GM12878 (cell line): ENCODE measurements around the gene ARHGAP40. TPM values are rescaled to one million over a fixed set of nuclear protein-coding genes. Genes with fewer than 3 reads are reported as not detected.

ENCODE experiments used
- ATAC-seq: fragments of 200-7000 bp; cut with Tn5 transposase; 3 replicates; pipeline ENCODE4 v1.9.1; 2020; ENCODE audit warnings: mild to moderate bottlenecking, moderate library complexity
- BruUV-seq: library from RNA; stranded (reverse); fragments of 400-500 nt; replicated peaks from 2 replicates; lab custom pipeline; 2021; lab: Mats Ljungman, UMichigan
- CTCF ChIA-PET: fragments of 300-600 bp; sonication (Branson Sonifier 250); formaldehyde crosslinking; extraction: SDS; loops from one replicate; lab custom pipeline; 2021; ENCODE audit warnings: inconsistent platforms; lab: Yijun Ruan, JAX
- POLR2A ChIA-PET: fragments of 350-600 bp; formaldehyde crosslinking; extraction: SDS; loops from one replicate; lab custom pipeline; 2021; ENCODE audit warnings: inconsistent platforms; lab: Charles Lee
- RAD21 ChIA-PET: fragments of 300-600 bp; sonication (Branson Sonifier 250); formaldehyde crosslinking; loops from one replicate; lab custom pipeline; 2023; ENCODE audit warnings: antibody characterized with exemption; ENCODE audit not compliant: unreplicated experiment; lab: Charles Lee
- SMC1A ChIA-PET: fragments of 300-600 bp; sonication (Branson Sonifier 250); formaldehyde crosslinking; loops from one replicate; lab custom pipeline; 2023; ENCODE audit not compliant: unreplicated experiment, uncharacterized antibody; lab: Charles Lee
- DNase-seq: peaks from one replicate; pipeline ENCODE4 v3.0.0-alpha.2; 2011; ENCODE audit warnings: low read depth, low spot score
- FAIRE-seq: peaks from 3 replicates; lab custom pipeline; 2011; peaks lifted over from hg19 to GRCh38; lab: Jason Lieb, UNC
- H2AFZ ChIP-seq: 2 replicates; pipeline ENCODE4 v1.6.0; 2011; ENCODE audit warnings: low read depth, low read length, control low read depth; ENCODE audit not compliant: control insufficient read depth
- H3K27ac ChIP-seq: 2 replicates; pipeline ENCODE4 v1.5.1; 2011; ENCODE audit warnings: control low read depth; ENCODE audit not compliant: control insufficient read depth, insufficient read depth
- H3K27me3 ChIP-seq, 2 experiments: replicated peaks in 1 of 2; 2 replicates each; pipeline versions ENCODE4 v1.6.0 to v1.6.1; 2011; ENCODE audit warnings: low read length in 1 of 2; ENCODE audit not compliant: control insufficient read depth in 2 of 2, insufficient read depth in 2 of 2
- H3K36me3 ChIP-seq, 2 experiments: 2 replicates each; pipeline ENCODE4 v1.5.1; 2011; ENCODE audit warnings: low read length in 1 of 2; ENCODE audit not compliant: control insufficient read depth in 2 of 2, insufficient read depth in 2 of 2
- H3K4me1 ChIP-seq: 2 replicates; pipeline ENCODE4 v1.6.1; 2011; ENCODE audit warnings: mild to moderate bottlenecking, low read length, moderate library complexity, mixed read lengths; ENCODE audit not compliant: control insufficient read depth, insufficient read depth
- H3K4me2 ChIP-seq: 2 replicates; pipeline ENCODE4 v1.6.0; 2011; ENCODE audit warnings: control low read depth; ENCODE audit not compliant: control insufficient read depth, insufficient read depth
- H3K4me3 ChIP-seq: fragments of 200-600 bp; sonication (generic); 2 replicates; pipeline ENCODE4 v1.5.1; 2016
- H3K79me2 ChIP-seq: 2 replicates; pipeline ENCODE4 v1.6.0; 2011; ENCODE audit warnings: low read length; ENCODE audit not compliant: control insufficient read depth, insufficient read depth
- H3K9ac ChIP-seq: 2 replicates; pipeline ENCODE4 v1.8.0; 2011; ENCODE audit warnings: low read length, control low read depth, mixed read lengths; ENCODE audit not compliant: control insufficient read depth, insufficient read depth
- H3K9me3 ChIP-seq: replicated peaks from 3 replicates; pipeline ENCODE4 v1.5.1; 2011; ENCODE audit warnings: mild to moderate bottlenecking, low read length; ENCODE audit not compliant: control insufficient read depth, insufficient read depth
- H4K20me1 ChIP-seq: 2 replicates; pipeline ENCODE4 v1.6.0; 2011; ENCODE audit not compliant: control insufficient read depth, insufficient read depth
- CTCF ChIP-seq, 3 experiments: IDR thresholded peaks in 2 of 3; conservative IDR thresholded peaks in 1 of 3; 2 replicates each; pipeline ENCODE4 v1.5.1; 2011; ENCODE audit warnings: low read depth in 3 of 3, low read length in 3 of 3, mild to moderate bottlenecking in 3 of 3, control low read depth in 2 of 3, moderate library complexity in 2 of 3, inconsistent platforms in 1 of 3, mixed read lengths in 1 of 3; ENCODE audit not compliant: control insufficient read depth in 2 of 3, insufficient read depth in 1 of 3; ENCODE audit errors: extremely low read depth in 1 of 3
- RAD21 ChIP-seq: IDR thresholded peaks from 2 replicates; pipeline ENCODE4 v1.6.1; 2011; ENCODE audit warnings: mild to moderate bottlenecking, low read depth, low read length, moderate library complexity; ENCODE audit not compliant: insufficient read depth
- SMC3 ChIP-seq: IDR thresholded peaks from 2 replicates; pipeline ENCODE4 v1.6.1; 2011; ENCODE audit warnings: low read length, improper control_type of control experiment, borderline replicate concordance
- SPI1 ChIP-seq: IDR thresholded peaks from 2 replicates; pipeline ENCODE4 v1.6.1; 2011; ENCODE audit warnings: low read depth, mild to moderate bottlenecking, low read length, moderate library complexity, borderline replicate concordance; ENCODE audit not compliant: insufficient read depth
- WGBS: methylation state at CpG from one replicate; pipeline ENCODE4 v1.1.6; 2016; ENCODE audit warnings: low lambda C conversion rate; ENCODE audit not compliant: insufficient replicate concordance, insufficient coverage; ENCODE audit errors: missing lambda C conversion rate; 5-methylcytosine and 5-hydroxymethylcytosine counted together
- in situ Hi-C: fragments of 300-500 bp; cut with MboI; formaldehyde crosslinking; loops from 9 replicates; pipeline ENCODE4 v1.14.3; 2018; ENCODE audit warnings: mixed read lengths
- intact Hi-C: fragments of 100-400 bp; cut with micrococcal nuclease; formaldehyde crosslinking; loops from one replicate; pipeline ENCODE4 v1.14.2; 2022; ENCODE audit not compliant: unreplicated experiment
- polyA plus RNA-seq, 11 experiments: library from polyadenylated mRNA; depleted of rRNA in 4 of 11; unstranded in 6 of 11; stranded (reverse) in 5 of 11; fragments of >200 nt; fragmentation: Nextera tagmentation in 4 of 11; fragmentation: Illumina TruSeq in 1 of 11; extraction: Ambion mirVana in 4 of 11; extraction: Trizol in 1 of 11; gene quantifications; 1 replicate in 1 of 11; 2 replicates in 10 of 11; pipeline versions ENCODE4 v1.2.1 to v1.2.3, GENCODE V29; 2011 to 2016; ENCODE audit warnings: inconsistent platforms in 2 of 11, missing spikeins in 2 of 11, low read depth in 1 of 11
- total RNA-seq, 4 experiments: library from RNA; depleted of rRNA in 3 of 4; stranded (reverse); fragments of >200 nt in 3 of 4; fragmentation: Illumina TruSeq in 1 of 4; extraction: Trizol in 1 of 4; gene quantifications; 2 replicates each; pipeline versions ENCODE4 v1.2.1 to v1.2.3, GENCODE V29; 2013 to 2021

ARHGAP40 gene
- total and polyA plus RNA-seq, 10 of the 15 experiments (the other 5 are each of a cell fraction or from before 2014, with no cell fraction given) = 0.06 to 0.07 TPM; not detected in 8

GRCh38 chr20:38649275-38649891, 47.8 kb downstream of the ARHGAP40 start:
- intact Hi-C loops = loop anchor here (5.0 kb wide), 1 partner anchor 278 kb away; the partner anchor contains the start of gene FAM83D
- FAIRE-seq (peak; percentile 41), DNase-seq (no peak), ATAC-seq (peak; percentile 63)
- no peaks in the 10 kb centered on the region for H3K79me2 ChIP-seq
- no peak overlapping the region for H3K27ac ChIP-seq
- TF ChIP-seq SPI1 (no peak), RAD21 (peak; percentile 45), CTCF (IDR thresholded peaks at IDR 0.05 in 2 of 3, conservative IDR thresholded peaks at IDR 0.05 in 1 of 3; ENCODE audit: control insufficient read depth in 2 of 3, extremely low read depth in 1 of 3, insufficient read depth in 1 of 3, low read depth in 3 of 3, low read length in 3 of 3) (peak; percentile 60 to 65 (median 62)), SMC3 (peak; percentile 47; the same call in 1 of the 2 replicates)
- no peaks in the 10 kb centered on the region for H4K20me1 ChIP-seq
- H3K9ac ChIP-seq = no peak overlapping the region
- H3K27me3 ChIP-seq = peaks cover 0 to 3% of the 10 kb centered on the region in 2 experiments; a peak in 2 of 4 replicates
- in situ Hi-C loops = loop anchor here (5.0 kb wide), 2 partner anchors 248 to 398 kb away; no protein-coding TSS in a partner anchor
- no peak overlapping the region for H2AFZ ChIP-seq
- ChIA-PET POLR2A (interaction anchor here (0.6 kb wide), 1 partner anchor 8 kb away, joined by 3 read pairs; no protein-coding TSS in a partner anchor), CTCF (interaction anchor here (0.8 to 6.8 kb wide), 22 partner anchors 9 to 400 kb away, joined by 3 to 138 read pairs (median 4); partner anchors contain the start of genes ACTR5 and DHX35), RAD21 (interaction anchor here (0.7 to 3.2 kb wide), 6 partner anchors 99 to 400 kb away, joined by 3 to 36 read pairs (median 5); partner anchors contain the start of gene ACTR5), SMC1A (interaction anchor here (0.6 to 5.9 kb wide), 8 partner anchors 100 to 285 kb away, joined by 3 to 42 read pairs (median 6); no protein-coding TSS in a partner anchor)
- 5% methylated on average over 10 of the region's 10 CpGs for WGBS
- no peak overlapping the region for H3K4me2 ChIP-seq
- H3K4me3 ChIP-seq = no peak overlapping the region
- BruUV-seq = no TSS peak
- no peaks in the 10 kb centered on the region for H3K36me3 ChIP-seq
- H3K4me1 ChIP-seq = no peaks in the 10 kb centered on the region; the same call in none of the 2 replicates
- H3K9me3 ChIP-seq = no peaks in the 10 kb centered on the region
